T-helper 1 cell (primary cell): ENCODE results near the gene ZNF337.
"Not testable (repeated sequence)": the region's sequence is repeated elsewhere in the genome, so short reads cannot be mapped to it uniquely, and the experiment has no call there.

Experiments
- DNase-seq, 5 donors: peaks; one replicate each; pipeline ENCODE4 v3.0.0-alpha.2; 2012 to 2020
- total RNA-seq, 4 donors: gene quantifications; one replicate each; lab custom pipeline; 2026; lab: John Stamatoyannopoulos, UW

ZNF337 gene
- 17.0 to 56.2 (median 45.7) reads per million in 4 donors for total RNA-seq

DNA sequence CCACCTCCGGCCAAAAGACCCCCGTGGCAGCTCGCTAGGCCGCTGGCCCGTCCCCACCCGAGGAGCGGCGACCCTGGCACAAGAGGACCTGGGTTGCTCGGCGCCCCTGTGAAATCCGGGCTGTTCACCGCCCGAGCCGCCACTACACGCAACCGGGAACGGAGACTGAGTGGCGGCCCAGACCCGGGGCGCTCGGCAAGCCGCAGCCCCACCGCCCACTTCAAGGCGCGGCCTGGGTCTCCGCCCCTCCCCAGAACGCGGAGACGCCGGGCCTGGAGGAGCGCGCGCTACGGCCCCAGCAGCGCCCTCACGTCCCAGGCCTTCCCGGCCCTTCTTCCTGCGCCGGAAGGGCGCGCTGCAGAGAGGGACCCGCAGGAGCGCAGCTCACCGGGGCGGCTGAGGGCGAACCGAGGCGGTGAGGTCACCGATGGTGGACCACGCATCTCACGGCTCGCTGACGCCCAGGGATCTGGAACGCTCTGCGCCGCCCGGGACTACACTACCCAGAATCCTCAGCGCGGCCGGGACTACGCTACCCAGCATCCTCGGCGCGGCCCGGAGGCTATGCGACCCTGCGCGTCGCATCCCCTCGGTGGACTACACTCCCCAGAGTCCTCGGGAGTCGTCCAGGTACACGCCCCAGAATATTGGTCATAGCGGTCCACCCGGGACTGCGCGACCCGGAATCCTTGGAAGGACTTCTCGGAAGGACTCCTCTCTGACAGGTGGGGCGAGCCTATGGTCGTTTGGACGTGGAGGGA lies at the start of gene ZNF337:
Gene ZNF337 (minus strand): TSS at position 483 of the 761 bp plus-strand sequence. CDS start 10,436 bp downstream, outside the sequence.
- peak; percentile 82 to 95 (median 87) for DNase-seq

- DNase-seq: no peak
These were observed 49.1 kb upstream of the ZNF337 start for GRCh38 chr20:25745738-25746137.

GRCh38 chr20:25745100-25745499 lies 48.4 kb upstream of the ZNF337 start:
- DNase-seq: no peak

GRCh38 chr20:25744261-25744660 lies 47.6 kb upstream of the ZNF337 start:
- DNase-seq: no peak

DNA sequence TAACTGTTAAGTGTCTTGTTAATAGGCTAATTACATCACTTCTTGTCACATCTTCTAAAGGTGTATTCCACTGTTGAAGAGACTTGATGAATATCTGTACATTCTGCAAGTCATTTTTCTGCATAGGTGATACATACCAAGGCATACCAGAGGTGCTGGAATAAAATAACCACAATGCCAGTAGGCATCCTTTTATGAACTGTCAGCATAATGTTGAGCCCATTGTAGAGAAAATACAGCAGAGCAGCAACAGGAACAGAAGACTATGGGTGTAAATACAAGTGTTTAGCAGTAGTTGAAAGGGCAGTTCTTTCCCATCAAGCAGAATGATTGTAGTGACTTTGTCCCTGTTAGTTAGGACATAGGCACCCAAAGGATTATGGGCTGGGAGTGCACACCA lies 44.4 kb upstream of the ZNF337 start:
- no peak for DNase-seq

DNA sequence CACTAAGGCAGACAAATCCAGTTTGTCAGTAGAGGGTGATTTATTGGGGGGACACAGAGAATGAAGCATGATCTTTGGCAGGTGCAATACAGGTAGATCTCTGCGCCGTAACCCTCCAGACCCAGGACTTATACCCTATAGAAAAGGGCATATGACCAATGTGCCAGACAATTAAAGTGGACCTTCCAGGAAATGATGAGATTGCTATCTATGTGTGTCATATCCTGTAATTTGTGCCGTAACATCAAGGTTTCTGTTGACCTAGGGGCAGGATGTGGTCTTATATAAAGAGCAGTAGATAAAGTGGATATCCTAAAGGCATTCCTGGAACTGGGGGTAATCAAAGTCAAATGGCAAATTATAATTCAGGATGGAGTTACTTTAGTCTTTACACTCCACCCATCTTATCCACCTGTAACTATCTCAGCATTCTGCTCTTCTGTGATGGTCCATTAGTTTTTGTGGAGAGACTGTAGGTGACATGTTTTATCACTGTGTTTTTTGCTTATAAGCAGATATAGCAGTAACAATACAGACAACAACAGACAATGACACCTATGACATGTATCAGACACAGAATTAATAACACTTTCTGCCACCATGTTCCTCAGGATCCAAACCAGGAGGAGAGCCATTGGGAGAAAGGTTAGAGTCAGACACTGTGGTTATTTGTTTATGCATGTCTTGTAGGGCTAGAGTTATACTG lies 43.1 kb upstream of the ZNF337 start:
- DNase-seq: peak in 1 of 5 donors; percentile 78

DNA sequence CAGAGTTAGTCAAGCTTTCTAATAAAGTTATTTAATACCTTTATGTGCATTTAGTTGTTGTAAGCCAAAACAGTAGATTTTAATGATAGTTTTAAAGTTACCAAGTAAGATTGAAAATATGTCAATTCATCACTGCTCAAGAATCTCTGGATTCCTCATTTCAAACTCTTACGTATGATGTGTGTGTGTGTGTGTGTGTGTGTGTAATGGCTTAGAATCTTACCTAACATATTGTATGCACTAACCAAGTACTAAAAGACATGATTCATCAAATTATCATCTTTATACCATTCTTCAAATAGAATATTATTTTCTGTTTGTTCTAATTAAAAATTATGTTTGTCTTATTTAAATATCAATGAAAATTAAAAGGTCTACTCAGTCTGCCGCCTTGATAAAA lies 41.5 kb upstream of the ZNF337 start:
- no peak for DNase-seq

GRCh38 chr20:25733903-25734302 lies 37.2 kb upstream of the ZNF337 start:
- DNase-seq: no peak

GRCh38 chr20:25730862-25731261 lies 34.2 kb upstream of the ZNF337 start:
- DNase-seq: no peak

DNA sequence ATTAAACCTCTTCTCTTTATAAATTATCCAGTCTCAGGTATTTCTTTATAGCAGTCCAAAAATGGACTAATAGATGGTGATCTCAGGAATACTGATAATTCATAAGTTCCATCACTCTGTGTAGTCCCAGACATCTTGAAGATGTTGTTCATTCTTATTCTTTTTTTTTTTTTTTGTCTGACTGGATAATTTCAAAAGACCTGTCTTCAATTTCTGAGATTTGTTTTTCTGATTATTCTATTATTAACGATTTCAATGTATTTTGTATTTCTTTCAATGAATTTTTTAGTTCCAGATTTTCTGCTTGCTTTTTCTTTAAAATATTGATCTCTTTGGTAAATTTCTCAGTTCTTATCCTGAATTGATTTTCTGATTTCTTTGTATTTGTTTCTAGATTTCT lies 29.7 kb upstream of the ZNF337 start:
- no peak for DNase-seq

- no peak for DNase-seq
These were observed 29.0 kb upstream of the ZNF337 start for GRCh38 chr20:25725639-25726038.

- no peak for DNase-seq
These were observed 27.3 kb upstream of the ZNF337 start for GRCh38 chr20:25723975-25724374.

GRCh38 chr20:25720285-25720684 lies 23.6 kb upstream of the ZNF337 start:
- DNase-seq: no peak

DNA sequence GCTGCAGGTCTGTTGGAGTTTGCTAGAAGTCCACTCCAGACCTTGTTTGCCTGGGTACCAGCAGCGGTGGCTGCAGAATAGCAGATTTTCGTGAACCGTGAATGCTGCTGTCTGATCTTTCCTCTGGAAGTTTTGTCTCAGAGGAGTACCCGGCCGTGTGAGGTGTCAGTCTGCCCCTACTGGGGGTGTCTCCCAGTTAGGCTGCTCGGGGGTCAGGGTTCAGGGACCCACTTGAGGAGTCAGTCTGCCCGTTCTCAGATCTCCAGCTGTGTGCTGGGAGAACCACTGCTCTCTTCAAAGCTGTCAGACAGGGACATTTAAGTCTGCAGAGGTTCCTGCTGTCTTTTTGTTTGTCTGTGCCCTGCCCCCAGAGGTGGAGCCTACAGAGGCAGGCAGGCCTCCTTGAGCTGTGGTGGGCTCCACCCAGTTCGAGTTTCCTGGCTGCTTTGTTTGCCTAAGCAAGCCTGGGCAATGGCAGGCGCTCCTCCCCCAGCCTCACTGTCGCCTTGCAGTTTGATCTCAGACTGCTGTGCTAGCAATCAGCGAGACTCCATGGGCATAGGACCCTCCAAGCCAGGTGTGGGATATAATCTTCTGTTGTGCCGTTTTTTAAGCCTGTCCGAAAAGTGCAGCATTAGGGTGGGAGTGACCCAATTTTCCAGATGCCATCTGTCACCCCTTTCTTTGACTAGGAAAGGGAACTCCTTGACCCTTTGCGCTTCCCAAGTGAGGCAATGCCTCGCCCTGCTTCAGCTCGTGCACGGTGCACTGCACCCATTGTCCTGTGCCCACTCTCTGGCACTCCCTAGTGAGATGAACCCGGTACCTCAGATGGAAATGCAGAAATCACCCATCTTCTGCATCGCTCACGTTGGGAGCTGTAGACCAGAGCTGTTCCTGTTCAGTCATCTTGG lies 22.5 kb upstream of the ZNF337 start:
- DNase-seq: peak in 2 of 5 donors; percentile 37 to 39

- DNase-seq: no peak
These were observed 11.0 kb upstream of the ZNF337 start for GRCh38 chr20:25707695-25708094.

GRCh38 chr20:25706793-25707192 lies 10.1 kb upstream of the ZNF337 start:
- DNase-seq: peak in 3 of 5 donors; percentile 12 to 47 (median 17)

- DNase-seq: no peak
These were observed 9.2 kb upstream of the ZNF337 start for GRCh38 chr20:25705830-25706351.

DNA sequence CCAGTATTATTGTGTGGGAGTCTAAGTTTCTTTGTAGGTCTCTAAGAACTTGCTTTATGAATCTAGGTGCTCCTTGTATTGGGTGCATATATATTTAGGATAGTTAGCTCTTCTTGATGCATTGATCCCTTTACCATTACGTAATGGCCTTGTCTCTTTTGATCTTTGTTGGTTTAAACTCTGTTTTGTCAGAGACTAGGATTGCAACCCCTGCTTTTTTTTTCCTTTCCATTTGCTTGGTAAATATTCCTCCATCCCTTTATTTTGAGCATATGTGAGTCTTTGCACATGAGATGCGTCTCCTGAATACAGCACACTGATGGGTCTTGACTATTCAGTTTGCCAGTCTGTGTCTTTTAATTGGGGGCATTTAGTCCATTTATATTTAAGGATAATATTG lies 7.7 kb upstream of the ZNF337 start:
- not testable (repeated sequence) for DNase-seq

- not testable (repeated sequence) for DNase-seq
These were observed 4.2 kb upstream of the ZNF337 start for GRCh38 chr20:25700835-25701234.

DNA sequence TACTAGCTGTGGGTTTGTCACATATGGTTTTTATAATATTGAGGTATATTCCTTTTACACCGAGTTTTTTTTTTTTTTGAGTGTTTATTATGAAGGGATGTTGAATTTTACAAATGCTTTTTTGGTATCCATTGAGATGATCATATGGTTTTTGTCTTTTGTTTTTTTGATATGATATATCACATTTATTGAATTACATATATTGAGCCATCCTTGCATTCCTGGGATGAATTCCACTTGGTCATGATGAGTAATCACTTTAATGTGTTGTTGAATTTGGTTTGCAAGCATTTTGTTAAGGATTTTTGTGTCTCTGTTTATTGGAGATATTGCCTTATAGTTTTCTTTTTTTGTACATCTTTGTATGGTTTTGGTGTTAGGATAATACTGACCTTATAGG lies 3.3 kb upstream of the ZNF337 start:
- DNase-seq: no peak

DNA sequence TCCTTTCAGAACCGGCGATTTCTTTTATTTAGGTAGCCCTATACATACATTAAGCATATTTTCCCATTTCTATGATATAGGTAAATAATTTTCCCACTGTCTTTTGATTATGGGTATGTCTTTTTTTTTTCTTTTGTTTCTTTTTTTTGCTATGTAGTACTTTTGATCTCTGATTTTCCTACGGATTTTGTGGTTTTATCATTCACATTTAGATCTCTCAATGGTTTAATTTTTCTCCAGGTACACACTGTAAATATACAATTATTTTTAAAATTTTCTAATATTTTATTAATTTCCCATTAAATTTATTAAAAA lies 436 bp upstream of the ZNF337 start:
- no peak for DNase-seq

DNA sequence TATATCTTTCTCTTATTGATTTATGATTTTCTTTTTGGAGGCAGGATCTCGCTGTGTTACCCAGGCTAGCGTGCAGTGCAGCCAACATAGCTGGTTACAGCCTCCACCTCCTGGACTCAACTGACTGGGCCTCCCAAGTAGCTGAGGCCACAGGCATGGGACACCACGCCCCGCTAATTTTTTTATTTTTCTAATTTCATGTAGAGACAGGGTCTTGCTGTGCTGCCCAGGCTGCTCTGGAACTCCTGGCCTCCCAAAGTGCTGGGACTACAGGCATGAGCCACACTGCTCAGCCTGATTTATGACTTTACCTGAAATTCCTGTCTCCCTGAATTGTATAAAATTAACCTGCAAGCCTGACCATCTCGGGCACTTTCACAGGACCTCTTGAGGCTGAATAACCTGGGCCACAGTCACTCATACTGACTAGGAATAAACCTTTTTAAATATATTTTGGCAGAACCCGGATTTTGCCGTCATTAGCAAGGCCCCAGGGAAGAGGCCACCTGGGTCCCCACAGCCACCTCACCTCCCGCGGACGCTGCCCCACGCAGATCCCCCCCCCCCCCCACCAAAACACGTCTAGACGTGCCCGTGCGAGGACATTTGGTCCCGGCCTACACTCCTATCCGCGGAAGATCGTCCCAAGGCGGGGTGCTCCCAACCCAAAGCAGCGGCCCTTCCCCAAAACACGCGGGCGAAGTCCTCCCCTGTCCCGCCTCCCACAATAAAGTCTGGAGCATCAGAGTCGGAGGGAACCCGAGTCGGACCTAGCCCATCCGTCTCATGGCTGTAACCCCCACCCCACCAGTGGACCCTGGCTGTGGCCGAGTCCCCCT lies 902 bp downstream of the ZNF337 start:
- DNase-seq: peak in 1 of 5 donors; percentile 10
